ENCODE measurements around the gene RAD51B. TPM values are rescaled to one million over a fixed set of nuclear protein-coding genes. Genes with fewer than 3 reads are reported as not detected.
A peak's percentile ranks its signal among the peaks of the same experiment; 100 is the strongest.

RAD51B gene
- total and polyA plus RNA-seq, 9 of the 15 experiments (the other 6 are each of a cell fraction or from before 2014, with no cell fraction given) = 8.5 to 17.3 (median 11.3) TPM

- no peaks in the 10 kb centered on the region for H3K79me2 ChIP-seq (ENCODE audit: control insufficient read depth, insufficient read depth, low read length)
- no peak overlapping the region for H3K27ac ChIP-seq (ENCODE audit: extremely low read depth, low read depth, low read length)
- H3K4me3 ChIP-seq = no peak overlapping the region
- H3K4me1 ChIP-seq (replicated peaks in 1 of 2; ENCODE audit: control insufficient read depth in 2 of 2, insufficient read depth in 2 of 2, low read length in 2 of 2) = peaks cover 5 to 32% of the 10 kb centered on the region in 2 experiments; a peak in 4 of 5 replicates
- TF ChIP-seq RFX5 (IDR thresholded peaks at IDR 0.05; ENCODE audit: low read depth, low read length) (no peak), ZNF263 (CRISPR knock-in tag; IDR thresholded peaks at IDR 0.05; ENCODE audit: borderline replicate concordance) (peak; percentile 50; the same call in 1 of the 2 replicates), RFX1 (IDR thresholded peaks at IDR 0.05) (peak; percentile 76)
- FAIRE-seq (no peak), DNase-seq (ENCODE audit: extremely low read depth in 1 of 4, low spot score in 3 of 4) (no peak), ATAC-seq (no peak)
- no peaks in the 10 kb centered on the region for H3K36me3 ChIP-seq (ENCODE audit: control insufficient read depth, insufficient read depth, low read length)
- no peaks in the 10 kb centered on the region for H4K20me1 ChIP-seq (replicated peaks; ENCODE audit: control insufficient read depth, insufficient read depth, low read length)
- no TSS peak for BruUV-seq (replicated peaks)
- intact Hi-C loops (cut with micrococcal nuclease) = no loop called here
- ChIA-PET POLR2A (interaction anchor here (0.6 to 0.9 kb wide), 2 partner anchors 18 to 19 kb away, joined by 3 to 4 read pairs; no protein-coding TSS in a partner anchor), CTCF (ENCODE audit: low intra/inter-chr PET ratio) (no interaction called here)
- no peak overlapping the region for H3K4me2 ChIP-seq (ENCODE audit: insufficient read depth, low read length)
- no peaks in the 10 kb centered on the region for H3K27me3 ChIP-seq (ENCODE audit: control insufficient read depth in 2 of 2, insufficient read depth in 2 of 2, low read length in 2 of 2)
- WGBS (ENCODE audit: insufficient coverage, low coverage, missing lambda C conversion rate) = 25% methylated on average over 2 of the region's 8 CpGs
- in situ Hi-C loops (cut with MboI) = no loop called here
- peaks cover 2% of the 10 kb centered on the region; the same call in 1 of the 2 replicates for H3K9me3 ChIP-seq (replicated peaks; ENCODE audit: control insufficient read depth, insufficient read depth, low read depth, low read length)
- no peak overlapping the region for H2AFZ ChIP-seq (ENCODE audit: low read depth, low read length)
- no peaks in the 10 kb centered on the region for H3K9me1 ChIP-seq (ENCODE audit: control insufficient read depth, insufficient read depth, low read length)
- no peak overlapping the region for H3K9ac ChIP-seq (ENCODE audit: insufficient read depth in 1 of 2, low read depth in 2 of 2, low read length in 2 of 2)
Measured at GRCh38 chr14:68730811-68731425, 911.3 kb downstream of the RAD51B start.

GRCh38 chr14:68733086-68733914 is 913.7 kb downstream of the RAD51B start:
- H2AFZ ChIP-seq (ENCODE audit: low read depth, low read length) = peak overlapping the region; percentile 40; the same call in 1 of the 2 replicates
- 72% methylated on average over 12 of the region's 12 CpGs for WGBS (ENCODE audit: insufficient coverage, low coverage, missing lambda C conversion rate)
- FAIRE-seq (no peak), ATAC-seq (no peak), DNase-seq (ENCODE audit: extremely low read depth in 1 of 4, low spot score in 3 of 4) (no peak)
- no peaks in the 10 kb centered on the region for H4K20me1 ChIP-seq (replicated peaks; ENCODE audit: control insufficient read depth, insufficient read depth, low read length)
- H3K36me3 ChIP-seq (ENCODE audit: control insufficient read depth, insufficient read depth, low read length) = no peaks in the 10 kb centered on the region
- ChIA-PET CTCF (ENCODE audit: low intra/inter-chr PET ratio) (no interaction called here), POLR2A (interaction anchor here (0.6 to 2.4 kb wide), 2 partner anchors 16 to 58 kb away, joined by 3 to 4 read pairs; no protein-coding TSS in a partner anchor)
- in situ Hi-C loops (cut with MboI) = no loop called here
- no peaks in the 10 kb centered on the region for H3K9me3 ChIP-seq (replicated peaks; ENCODE audit: control insufficient read depth, insufficient read depth, low read depth, low read length)
- no peaks in the 10 kb centered on the region for H3K79me2 ChIP-seq (ENCODE audit: control insufficient read depth, insufficient read depth, low read length)
- no peak overlapping the region for H3K9ac ChIP-seq (ENCODE audit: insufficient read depth in 1 of 2, low read depth in 2 of 2, low read length in 2 of 2)
- H3K9me1 ChIP-seq (ENCODE audit: control insufficient read depth, insufficient read depth, low read length) = no peaks in the 10 kb centered on the region
- peaks cover 5 to 14% of the 10 kb centered on the region in 2 experiments; a peak in 4 of 5 replicates for H3K4me1 ChIP-seq (replicated peaks in 1 of 2; ENCODE audit: control insufficient read depth in 2 of 2, insufficient read depth in 2 of 2, low read length in 2 of 2)
- H3K27me3 ChIP-seq (ENCODE audit: control insufficient read depth in 2 of 2, insufficient read depth in 2 of 2, low read length in 2 of 2) = no peaks in the 10 kb centered on the region
- BruUV-seq (replicated peaks) = no TSS peak
- no peak overlapping the region for H3K27ac ChIP-seq (ENCODE audit: extremely low read depth, low read depth, low read length)
- intact Hi-C loops (cut with micrococcal nuclease) = no loop called here
- H3K4me2 ChIP-seq (ENCODE audit: insufficient read depth, low read length) = no peak overlapping the region
- no peak for TF ChIP-seq DPF2 (IDR thresholded peaks at IDR 0.05)
- TF ChIP-seq FOXJ3 (CRISPR knock-in tag; IDR thresholded peaks at IDR 0.05) = no peak
- no peak for TF ChIP-seq PCBP2 (IDR thresholded peaks at IDR 0.05; ENCODE audit: low read depth, low read length, poor library complexity, severe bottlenecking)
- no peak for TF ChIP-seq PRMT5 (CRISPR knock-in tag; IDR thresholded peaks at IDR 0.05)
- no peak for TF ChIP-seq TSC22D4 (tag; IDR thresholded peaks at IDR 0.05)
- no peak for TF ChIP-seq THRB (CRISPR knock-in tag; conservative IDR thresholded peaks at IDR 0.05)
- TF ChIP-seq ZNF134 (CRISPR knock-in tag; conservative IDR thresholded peaks at IDR 0.05) = no peak
- no peak overlapping the region for H3K4me3 ChIP-seq

Data from K562 (cell line).